K562 (cell line): ENCODE results near the gene CTCFL. TPM values are rescaled to one million over a fixed set of nuclear protein-coding genes. Genes with fewer than 3 reads are reported as not detected.

Experiments
- ATAC-seq: fragments of 200-7000 bp; cut with Tn5 transposase; 3 replicates; pipeline ENCODE4 v1.9.1; 2020; ENCODE audit warnings: moderate library complexity
- BruUV-seq: library from RNA; stranded (reverse); fragments of 400-500 nt; replicated peaks from 2 replicates; lab custom pipeline; 2021; lab: Mats Ljungman, UMichigan
- CTCF ChIA-PET: fragments of 300-600 bp; formaldehyde crosslinking; extraction: SDS; loops from one replicate; lab custom pipeline; 2021; ENCODE audit warnings: low intra/inter-chr PET ratio; lab: Yijun Ruan, JAX
- POLR2A ChIA-PET: fragments of 300-600, 350-650 bp; sonication (Branson Sonifier 250); formaldehyde crosslinking; extraction: SDS; loops from one replicate; lab custom pipeline; 2021; ENCODE audit warnings: antibody characterized with exemption, inconsistent platforms; lab: Yijun Ruan, JAX
- DNase-seq, 4 experiments: peaks; one replicate each; pipeline versions ENCODE4 v3.0.0 to v3.0.0-alpha.2; 2011 to 2018; ENCODE audit warnings: low spot score in 3 of 4, mixed read lengths in 3 of 4; ENCODE audit errors: extremely low read depth in 1 of 4
- FAIRE-seq: peaks from 2 replicates; lab custom pipeline; 2011; peaks lifted over from hg19 to GRCh38; lab: Jason Lieb, UNC
- H2AFZ ChIP-seq: 2 replicates; pipeline ENCODE4 v1.6.0; 2011; ENCODE audit warnings: low read depth, low read length, control low read depth, inconsistent platforms
- H3K27ac ChIP-seq: fragments of 200-600 bp; 3 replicates; pipeline ENCODE4 v1.8.0; 2011; ENCODE audit warnings: low read depth, mild to moderate bottlenecking, control low read depth, inconsistent platforms, low read length, moderate library complexity, mixed read lengths; ENCODE audit errors: extremely low read depth
- H3K27me3 ChIP-seq, 2 experiments: fragments of 300-600 bp in 1 of 2; 2 replicates in 1 of 2; 3 replicates in 1 of 2; pipeline versions ENCODE4 v1.6.0 to v1.8.0; 2011; ENCODE audit warnings: inconsistent platforms in 2 of 2, low read length in 2 of 2, mild to moderate bottlenecking in 1 of 2, mixed read lengths in 1 of 2, moderate library complexity in 1 of 2; ENCODE audit not compliant: control insufficient read depth in 2 of 2, insufficient read depth in 2 of 2
- H3K36me3 ChIP-seq: fragments of 300-600 bp; 3 replicates; pipeline ENCODE4 v1.8.0; 2011; ENCODE audit warnings: mild to moderate bottlenecking, low read length, inconsistent platforms; ENCODE audit not compliant: control insufficient read depth, insufficient read depth
- H3K4me1 ChIP-seq, 2 experiments: fragments of 200-600 bp in 1 of 2; replicated peaks in 1 of 2; 2 replicates in 1 of 2; 3 replicates in 1 of 2; pipeline versions ENCODE4 v1.5.1 to v1.8.0; 2011; ENCODE audit warnings: inconsistent platforms in 2 of 2, low read length in 2 of 2, mild to moderate bottlenecking in 1 of 2, mixed read lengths in 1 of 2, moderate library complexity in 1 of 2; ENCODE audit not compliant: control insufficient read depth in 2 of 2, insufficient read depth in 2 of 2
- H3K4me2 ChIP-seq: 2 replicates; pipeline ENCODE4 v1.6.1; 2011; ENCODE audit warnings: low read length, control low read depth, inconsistent platforms, mixed read lengths; ENCODE audit not compliant: insufficient read depth
- H3K4me3 ChIP-seq: fragments of 200-600 bp; sonication (generic), shearing (Covaris generic); 2 replicates; pipeline ENCODE4 v1.5.1; 2016; ENCODE audit warnings: control low read depth, inconsistent platforms
- H3K79me2 ChIP-seq: fragments of 200-600 bp; 3 replicates; pipeline ENCODE4 v1.8.0; 2011; ENCODE audit warnings: low read length, inconsistent platforms; ENCODE audit not compliant: control insufficient read depth, insufficient read depth
- H3K9ac ChIP-seq, 2 experiments: 2 replicates each; pipeline versions ENCODE4 v1.6.0 to v1.6.1; 2011; ENCODE audit warnings: low read depth in 2 of 2, low read length in 2 of 2, control low read depth in 1 of 2, inconsistent platforms in 1 of 2, mild to moderate bottlenecking in 1 of 2, mixed read lengths in 1 of 2; ENCODE audit not compliant: insufficient read depth in 1 of 2
- H3K9me1 ChIP-seq: one replicate; pipeline ENCODE4 v1.6.0; 2011; ENCODE audit warnings: inconsistent platforms, mild to moderate bottlenecking, low read length, moderate library complexity; ENCODE audit not compliant: control insufficient read depth, insufficient read depth
- H3K9me3 ChIP-seq: replicated peaks from 2 replicates; pipeline ENCODE4 v1.5.1; 2011; ENCODE audit warnings: low read depth, low read length, inconsistent platforms; ENCODE audit not compliant: control insufficient read depth, insufficient read depth
- H4K20me1 ChIP-seq: replicated peaks from 2 replicates; pipeline ENCODE4 v1.6.1; 2011; ENCODE audit warnings: low read length, inconsistent platforms, mixed read lengths; ENCODE audit not compliant: control insufficient read depth, insufficient read depth
- MECOM ChIP-seq: fragments of 250-450 bp; sonication (Bioruptor Pico); IDR thresholded peaks from 2 replicates; pipeline ENCODE4 v1.8.0; 2022; ENCODE audit warnings: inconsistent platforms
- NFIX ChIP-seq: fragments of 250-450 bp; sonication (Bioruptor Pico); IDR thresholded peaks from 2 replicates; pipeline ENCODE4 v1.4.0; 2020; ENCODE audit warnings: low read depth, mild to moderate bottlenecking, moderate library complexity
- SNIP1 ChIP-seq: fragments of 450-650 bp; IDR thresholded peaks from 2 replicates; pipeline ENCODE4 v1.7.1; 2017; ENCODE audit warnings: low read depth, mild to moderate bottlenecking
- SPI1 ChIP-seq: IDR thresholded peaks from 2 replicates; pipeline ENCODE4 v1.6.1; 2011; ENCODE audit warnings: low read depth, low read length, control low read depth, borderline replicate concordance
- ZBTB40 ChIP-seq, 2 experiments: fragments of 450-650 bp in 1 of 2; sonication (generic) in 1 of 2; formaldehyde crosslinking in 1 of 2; IDR thresholded peaks; 2 replicates each; pipeline versions ENCODE4 v1.7.1 to v1.9.0; 2016 to 2022; ENCODE audit warnings: inconsistent platforms in 1 of 2, mild to moderate bottlenecking in 1 of 2, missing genetic modification reagents in 1 of 2
- ZFP1 ChIP-seq: fragments of 450-650 bp; formaldehyde crosslinking; IDR thresholded peaks from 2 replicates; pipeline ENCODE4 v1.4.0; 2020; ENCODE audit warnings: mild to moderate bottlenecking, mixed read lengths
- WGBS: fragments of 100-300 bp; shearing (Covaris generic); methylation state at CpG from one replicate; pipeline ENCODE4 v1.1.6; 2016; ENCODE audit warnings: low coverage, mixed read lengths; ENCODE audit not compliant: insufficient coverage; ENCODE audit errors: missing lambda C conversion rate; 5-methylcytosine and 5-hydroxymethylcytosine counted together
- in situ Hi-C: fragments of 300-500 bp; cut with MboI; formaldehyde crosslinking; loops from 4 replicates; pipeline ENCODE4 v1.15.0; 2018; ENCODE audit warnings: inconsistent platforms, mixed read lengths
- intact Hi-C: fragments of 100-400 bp; cut with micrococcal nuclease; formaldehyde crosslinking; loops from 2 replicates; pipeline ENCODE4 v1.14.2; 2022
- polyA plus RNA-seq, 8 experiments: library from polyadenylated mRNA; depleted of rRNA in 4 of 8; stranded (reverse) in 5 of 8; unstranded in 3 of 8; fragments of >200 nt; fragmentation: Nextera tagmentation in 2 of 8; fragmentation: Illumina TruSeq in 1 of 8; extraction: Ambion mirVana in 2 of 8; extraction: Trizol in 1 of 8; gene quantifications; 2 replicates each; pipeline versions ENCODE4 v1.2.1 to v1.2.3, GENCODE V29; 2011 to 2014; ENCODE audit warnings: inconsistent platforms in 1 of 8, missing spikeins in 1 of 8
- total RNA-seq, 7 experiments: library from RNA; depleted of rRNA in 6 of 7; stranded (reverse); fragments of >200 nt in 6 of 7; fragmentation: Illumina TruSeq in 2 of 7; extraction: Trizol in 2 of 7; gene quantifications; 2 replicates each; pipeline versions ENCODE4 v1.2.1 to v1.2.3, GENCODE V29; 2011 to 2021; ENCODE audit warnings: low replicate concordance in 1 of 7

Gene CTCFL
- total and polyA plus RNA-seq, 9 of the 15 experiments (the other 6 are each of a cell fraction or from before 2014, with no cell fraction given) = 42.4 to 188 (median 111) TPM

- Histone ChIP-seq H2AFZ (peak overlapping the region; percentile 88), H3K9me1 (no peaks in the 10 kb centered on the region), H3K9me3 (no peaks in the 10 kb centered on the region), H3K36me3 (no peaks in the 10 kb centered on the region), H3K9ac (no peak overlapping the region), H4K20me1 (no peaks in the 10 kb centered on the region), H3K4me2 (0 out of 2 replicates have a peak overlapping the region, but pooled peaks have one; percentile 50), H3K79me2 (no peaks in the 10 kb centered on the region), H3K4me1 (peaks cover 27 to 34% of the 10 kb centered on the region in 2 experiments), H3K27ac (no peak overlapping the region), H3K4me3 (no peak overlapping the region), H3K27me3 (no peaks in the 10 kb centered on the region)
- 22% methylated on average over 9 of the region's 9 CpGs for WGBS
- ATAC-seq (no peak), FAIRE-seq (no peak), DNase-seq (no peak)
- POLR2A ChIA-PET = interaction anchor here (0.5 to 0.9 kb wide), 4 partner anchors 10 to 363 kb away, joined by 3 to 6 read pairs (median 4); no protein-coding TSS in a partner anchor
- intact Hi-C loops = no loop called here
- in situ Hi-C loops = no loop called here
- no peak for TF ChIP-seq NFIX
- peak; percentile 45; the same call in 1 of the 2 replicates for TF ChIP-seq SPI1
- CTCF ChIA-PET = no interaction called here
- BruUV-seq = no TSS peak
These were observed 33.1 kb upstream of the CTCFL start for GRCh38 chr20:57557926-57558613.

- no peak for ATAC-seq
- ChIA-PET CTCF (no interaction called here), POLR2A (no interaction called here)
- Histone ChIP-seq H3K4me3 (no peak overlapping the region), H3K9me3 (no peaks in the 10 kb centered on the region), H3K27me3 (no peaks in the 10 kb centered on the region), H3K27ac (no peak overlapping the region), H2AFZ (no peak overlapping the region), H3K9me1 (no peaks in the 10 kb centered on the region), H3K36me3 (no peaks in the 10 kb centered on the region), H3K79me2 (no peaks in the 10 kb centered on the region), H3K4me1 (peaks cover 24 to 34% of the 10 kb centered on the region in 2 experiments), H4K20me1 (no peaks in the 10 kb centered on the region), H3K9ac (no peak overlapping the region), H3K4me2 (no peak overlapping the region)
- in situ Hi-C loops (no loop called here), intact Hi-C loops (no loop called here)
- BruUV-seq = no TSS peak
- 12% methylated on average over 3 of the region's 3 CpGs for WGBS
- FAIRE-seq = no peak
- DNase-seq = no peak
- TF ChIP-seq SNIP1 (no peak), ZFP1 (no peak), MECOM (CRISPR knock-in tag) (no peak), ZBTB40 (IDR thresholded peaks at IDR 0.05) (no peak), ZBTB40 (CRISPR knock-in tag; IDR thresholded peaks at IDR 0.05) (no peak)
These were observed 32.0 kb upstream of the CTCFL start for GRCh38 chr20:57556980-57557274.
